ENCODE measurements around the gene PNPLA2. TPM values are rescaled to one million over a fixed set of nuclear protein-coding genes. Genes with fewer than 3 reads are reported as not detected.

PNPLA2 gene
- total RNA-seq, 4 donors from 2014 or later, result 39.7 to 79.4 (median 58.9) TPM

GRCh38 chr11:834371-835316, 15.9 kb downstream of the PNPLA2 start:
- H3K36me3 ChIP-seq, result peaks cover 0 to 39% of the 10 kb centered on the region in 2 donors
- no peaks in the 10 kb centered on the region for H3K9me3 ChIP-seq
- ATAC-seq, result peak; percentile 64
- WGBS, 2 donors (ENCODE audit: low coverage in 1 of 2), result 15 to 22% methylated on average over 6 to 10 of the region's 31 CpGs
- H3K4me1 ChIP-seq, result peaks cover 0 to 96% (median 36%) of the 10 kb centered on the region in 3 donors
- no peak for TF ChIP-seq EP300 (IDR thresholded peaks at IDR 0.05)
- TF ChIP-seq POLR2A (IDR thresholded peaks at IDR 0.05), result peak; percentile 10 to 21
- peak in 2 of 4 experiments; percentile 4 to 34 for TF ChIP-seq CTCF (IDR thresholded peaks at IDR 0.05)
- peak; percentile 94 for TF ChIP-seq POLR2AphosphoS5 (IDR thresholded peaks at IDR 0.05)
- H3K4me3 ChIP-seq, result peak overlapping the region; percentile 0 to 87
- peaks cover 29% of the 10 kb centered on the region for H3K27me3 ChIP-seq
- peak overlapping the region; percentile 66 to 89 (median 84) for H3K27ac ChIP-seq

- peaks cover 6 to 96% (median 31%) of the 10 kb centered on the region in 3 donors for H3K4me1 ChIP-seq
- H3K9me3 ChIP-seq, result no peaks in the 10 kb centered on the region
- H3K36me3 ChIP-seq, result peaks cover 0 to 50% of the 10 kb centered on the region in 2 donors
- peak overlapping the region in 3 of 4 donors; percentile 48 to 89 (median 56) for H3K27ac ChIP-seq
- H3K4me3 ChIP-seq, result no peak overlapping the region
- ATAC-seq, result no peak
- H3K27me3 ChIP-seq, result peaks cover 13% of the 10 kb centered on the region
- no CpG with 5 or more reads among the region's 14 CpGs for WGBS, 2 donors (ENCODE audit: low coverage in 1 of 2)
- TF ChIP-seq EP300 (IDR thresholded peaks at IDR 0.05), result no peak
- TF ChIP-seq POLR2AphosphoS5 (IDR thresholded peaks at IDR 0.05), result no peak
- TF ChIP-seq POLR2A (IDR thresholded peaks at IDR 0.05), result no peak
- no peak for TF ChIP-seq CTCF (IDR thresholded peaks at IDR 0.05)
These were observed 17.6 kb downstream of the PNPLA2 start for GRCh38 chr11:836274-836673.

GRCh38 chr11:836700-837099, 18.0 kb downstream of the PNPLA2 start:
- TF ChIP-seq CTCF (IDR thresholded peaks at IDR 0.05), result no peak
- TF ChIP-seq EP300 (IDR thresholded peaks at IDR 0.05), result no peak
- no peak for TF ChIP-seq POLR2AphosphoS5 (IDR thresholded peaks at IDR 0.05)
- no peak for TF ChIP-seq POLR2A (IDR thresholded peaks at IDR 0.05)
- WGBS, 2 donors (ENCODE audit: low coverage in 1 of 2), result no CpG with 5 or more reads among the region's 9 CpGs
- Histone ChIP-seq H3K4me3 (no peak overlapping the region), H3K9me3 (no peaks in the 10 kb centered on the region), H3K4me1 (peaks cover 6 to 96% (median 34%) of the 10 kb centered on the region in 3 donors), H3K27ac (peak overlapping the region in 2 of 4 donors; percentile 48 to 89), H3K36me3 (peaks cover 0 to 50% of the 10 kb centered on the region in 2 donors), H3K27me3 (peaks cover 9% of the 10 kb centered on the region)
- no peak for ATAC-seq

- Histone ChIP-seq H3K4me3 (no peak overlapping the region), H3K27ac (peak overlapping the region in 2 of 4 donors; percentile 48 to 89), H3K4me1 (peaks cover 6 to 90% (median 28%) of the 10 kb centered on the region in 3 donors), H3K9me3 (no peaks in the 10 kb centered on the region), H3K36me3 (peaks cover 0 to 50% of the 10 kb centered on the region in 2 donors), H3K27me3 (peaks cover 2% of the 10 kb centered on the region)
- WGBS, 2 donors (ENCODE audit: low coverage in 1 of 2), result 0% methylated on average over 1 of the region's 22 CpGs; no CpG with 5 or more reads in 1 of the 2 donors
- no peak for ATAC-seq
- TF ChIP-seq POLR2A (IDR thresholded peaks at IDR 0.05) (no peak), POLR2AphosphoS5 (IDR thresholded peaks at IDR 0.05) (peak; percentile 9)
These were observed 18.7 kb downstream of the PNPLA2 start for GRCh38 chr11:837189-837989.

GRCh38 chr11:837990-838307, 19.2 kb downstream of the PNPLA2 start:
- no peaks in the 10 kb centered on the region for H3K27me3 ChIP-seq
- no CpG with 5 or more reads among the region's 8 CpGs for WGBS, 2 donors (ENCODE audit: low coverage in 1 of 2)
- no peaks in the 10 kb centered on the region for H3K9me3 ChIP-seq
- peak overlapping the region in 1 of 4 donors; percentile 19 for H3K27ac ChIP-seq
- H3K4me1 ChIP-seq, result peaks cover 6 to 86% (median 26%) of the 10 kb centered on the region in 3 donors
- no peak for ATAC-seq
- peaks cover 0 to 50% of the 10 kb centered on the region in 2 donors for H3K36me3 ChIP-seq
- H3K4me3 ChIP-seq, result no peak overlapping the region
- no peak for TF ChIP-seq POLR2A (IDR thresholded peaks at IDR 0.05)
- TF ChIP-seq CTCF (IDR thresholded peaks at IDR 0.05), result no peak
- no peak for TF ChIP-seq EP300 (IDR thresholded peaks at IDR 0.05)
- no peak for TF ChIP-seq POLR2AphosphoS5 (IDR thresholded peaks at IDR 0.05)

All from gastroesophageal sphincter (tissue), 4 donors.